ENCODE data around the gene BPIFB3. TPM values are rescaled to one million over a fixed set of nuclear protein-coding genes. Genes with fewer than 3 reads are reported as not detected.

The BPIFB3 gene
- total RNA-seq, 1 experiment from 2014 or later: 0.26 TPM

DNA sequence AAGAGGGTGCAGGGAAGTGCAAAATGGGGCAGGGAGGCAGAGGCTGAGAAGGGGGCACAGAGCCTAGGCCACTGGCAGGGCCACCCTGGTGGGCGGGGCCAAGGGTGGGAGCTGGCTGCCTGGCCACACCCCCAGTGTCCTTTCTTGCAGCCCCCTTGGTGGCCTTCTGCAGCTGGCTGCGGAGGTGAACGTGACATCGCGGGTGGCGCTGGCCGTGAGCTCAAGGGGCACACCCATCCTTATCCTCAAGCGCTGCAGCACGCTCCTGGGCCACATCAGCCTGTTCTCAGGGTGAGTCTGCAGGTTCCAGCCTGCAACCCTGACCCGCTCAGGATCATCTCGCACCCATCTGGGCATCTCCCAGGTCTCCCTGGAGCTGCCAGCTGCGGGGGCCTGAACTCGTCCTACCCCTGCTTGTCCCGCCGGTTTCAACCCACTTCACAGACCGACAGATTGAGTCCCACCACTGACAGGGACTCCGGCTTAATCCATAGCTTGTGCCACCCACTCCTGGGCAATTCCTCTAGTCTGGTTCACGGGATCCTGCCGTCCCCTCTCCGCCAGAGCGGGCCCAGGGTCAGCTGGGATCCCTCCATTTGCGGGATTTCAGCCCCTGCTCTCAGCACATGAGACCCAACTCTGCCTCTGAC, 6.2 kb downstream of the BPIFB3 start:
- H3K27ac ChIP-seq: no peak overlapping the region
- H3K4me1 ChIP-seq: peaks cover 34% of the 10 kb centered on the region
- H3K9me3 ChIP-seq (replicated peaks): no peaks in the 10 kb centered on the region
- H3K27me3 ChIP-seq: no peaks in the 10 kb centered on the region
- H3K4me3 ChIP-seq: no peak overlapping the region
- no peaks in the 10 kb centered on the region for H3K36me3 ChIP-seq
- no peak for DNase-seq

DNA sequence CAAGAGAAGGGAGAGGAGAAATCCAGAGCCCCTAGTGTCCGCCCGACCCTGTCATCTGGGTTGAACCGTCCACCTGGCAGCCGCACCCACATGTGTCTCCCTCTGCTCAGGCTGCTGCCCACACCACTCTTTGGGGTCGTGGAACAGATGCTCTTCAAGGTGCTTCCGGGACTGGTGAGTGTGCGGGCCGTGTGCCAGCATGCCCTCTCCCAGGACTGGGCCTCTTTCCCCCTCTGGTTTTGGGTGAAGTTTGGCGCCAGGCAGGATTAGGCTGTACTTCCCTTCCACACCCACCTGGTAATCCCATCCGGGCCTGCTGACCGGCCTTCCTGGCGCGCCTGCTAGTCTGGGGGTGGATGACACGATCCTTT, 7.9 kb downstream of the BPIFB3 start:
- Histone ChIP-seq H3K9me3 (replicated peaks) (no peaks in the 10 kb centered on the region), H3K27me3 (no peaks in the 10 kb centered on the region), H3K36me3 (no peaks in the 10 kb centered on the region), H3K27ac (peak overlapping the region; percentile 76), H3K4me3 (0 out of 2 replicates have a peak overlapping the region, but pooled peaks have one; percentile 1), H3K4me1 (peaks cover 30% of the 10 kb centered on the region)
- DNase-seq: peak; percentile 82 to 87

GRCh38 chr20:33062105-33062824, 8.6 kb downstream of the BPIFB3 start:
- H3K27me3 ChIP-seq: no peaks in the 10 kb centered on the region
- DNase-seq: peak in 1 of 2 experiments; percentile 38
- no peak overlapping the region for H3K4me3 ChIP-seq
- no peaks in the 10 kb centered on the region for H3K9me3 ChIP-seq (replicated peaks)
- peak overlapping the region; percentile 76 for H3K27ac ChIP-seq
- H3K4me1 ChIP-seq: peaks cover 30% of the 10 kb centered on the region
- H3K36me3 ChIP-seq: no peaks in the 10 kb centered on the region

DNA sequence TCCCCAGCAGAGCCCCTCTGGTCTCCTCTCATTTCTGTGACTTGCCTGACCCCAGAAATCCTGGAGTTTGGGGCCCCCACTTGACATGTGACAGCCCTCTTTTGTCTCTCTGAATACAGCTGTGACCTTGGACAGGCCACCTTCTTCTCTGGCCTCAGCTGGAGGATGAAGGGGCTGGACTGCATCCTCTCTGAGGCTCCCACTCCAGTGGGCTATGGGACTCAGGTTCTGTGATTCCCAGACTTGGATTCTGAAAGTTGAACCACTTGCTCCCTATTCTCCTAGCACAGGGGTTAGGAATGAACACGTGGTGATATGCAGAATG, 9.1 kb downstream of the BPIFB3 start:
- Histone ChIP-seq H3K4me1 (peaks cover 30% of the 10 kb centered on the region), H3K36me3 (no peaks in the 10 kb centered on the region), H3K27me3 (no peaks in the 10 kb centered on the region)

DNA sequence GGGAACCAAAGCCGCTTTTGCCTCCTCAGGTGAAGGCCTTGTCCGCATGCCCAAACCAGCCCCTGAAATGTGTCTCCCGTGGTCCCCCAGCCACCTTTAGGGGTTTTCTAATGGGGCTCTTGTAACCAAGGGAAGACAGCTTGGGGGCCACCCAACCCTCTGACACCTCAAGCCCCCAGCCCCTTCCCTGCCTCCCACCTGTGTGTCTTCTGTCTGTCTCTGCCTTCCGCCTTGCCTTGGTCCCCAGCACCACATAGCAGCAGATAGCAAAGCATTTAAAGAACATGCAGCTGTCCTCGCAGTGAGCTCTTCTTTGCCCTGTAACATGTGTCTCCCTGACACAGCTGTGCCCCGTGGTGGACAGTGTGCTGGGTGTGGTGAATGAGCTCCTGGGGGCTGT, 9.6 kb downstream of the BPIFB3 start:
- no peak overlapping the region for H3K4me3 ChIP-seq
- no peaks in the 10 kb centered on the region for H3K27me3 ChIP-seq
- H3K4me1 ChIP-seq: peaks cover 30% of the 10 kb centered on the region
- no peaks in the 10 kb centered on the region for H3K9me3 ChIP-seq (replicated peaks)
- H3K27ac ChIP-seq: peak overlapping the region; percentile 76; the same call in 1 of the 2 replicates
- H3K36me3 ChIP-seq: no peaks in the 10 kb centered on the region
- DNase-seq: peak; percentile 40 to 58

More for the DNA sequence above, 9.1 kb downstream of the BPIFB3 start:
- H3K27ac ChIP-seq: peak overlapping the region; percentile 76; the same call in 1 of the 2 replicates
- DNase-seq: no peak
- H3K9me3 ChIP-seq (replicated peaks): no peaks in the 10 kb centered on the region
- H3K4me3 ChIP-seq: no peak overlapping the region

GRCh38 chr20:33064572-33065287, 11.0 kb downstream of the BPIFB3 start:
- Histone ChIP-seq H3K4me3 (no peak overlapping the region), H3K9me3 (replicated peaks) (no peaks in the 10 kb centered on the region), H3K4me1 (peaks cover 30% of the 10 kb centered on the region), H3K36me3 (no peaks in the 10 kb centered on the region), H3K27me3 (no peaks in the 10 kb centered on the region), H3K27ac (no peak overlapping the region)
- no peak for DNase-seq

GRCh38 chr20:33065785-33066184, 12.1 kb downstream of the BPIFB3 start:
- Histone ChIP-seq H3K9me3 (replicated peaks) (no peaks in the 10 kb centered on the region), H3K27me3 (no peaks in the 10 kb centered on the region), H3K36me3 (no peaks in the 10 kb centered on the region), H3K4me1 (peaks cover 29% of the 10 kb centered on the region), H3K27ac (no peak overlapping the region), H3K4me3 (no peak overlapping the region)
- DNase-seq: no peak

GRCh38 chr20:33067806-33068205, 14.1 kb downstream of the BPIFB3 start:
- no peaks in the 10 kb centered on the region for H3K27me3 ChIP-seq
- no peak for DNase-seq
- H3K4me3 ChIP-seq: no peak overlapping the region
- H3K36me3 ChIP-seq: no peaks in the 10 kb centered on the region
- H3K9me3 ChIP-seq (replicated peaks): 0 out of 2 replicates have a peak, but pooled peaks cover 2% of the 10 kb centered on the region
- peaks cover 11% of the 10 kb centered on the region for H3K4me1 ChIP-seq
- no peak overlapping the region for H3K27ac ChIP-seq

- Histone ChIP-seq H3K36me3 (no peaks in the 10 kb centered on the region), H3K27me3 (no peaks in the 10 kb centered on the region), H3K4me3 (no peak overlapping the region), H3K4me1 (peaks cover 5% of the 10 kb centered on the region), H3K9me3 (replicated peaks) (0 out of 2 replicates have a peak, but pooled peaks cover 3% of the 10 kb centered on the region), H3K27ac (no peak overlapping the region)
- no peak for DNase-seq
Measured at GRCh38 chr20:33068251-33068939, 14.7 kb downstream of the BPIFB3 start.

- H3K4me3 ChIP-seq: no peak overlapping the region
- no peak overlapping the region for H3K27ac ChIP-seq
- H3K27me3 ChIP-seq: no peaks in the 10 kb centered on the region
- DNase-seq: no peak
- H3K36me3 ChIP-seq: no peaks in the 10 kb centered on the region
- H3K4me1 ChIP-seq: peaks cover 3% of the 10 kb centered on the region
- 0 out of 2 replicates have a peak, but pooled peaks cover 3% of the 10 kb centered on the region for H3K9me3 ChIP-seq (replicated peaks)
Measured at GRCh38 chr20:33069673-33070072, 16.0 kb downstream of the BPIFB3 start.

DNA sequence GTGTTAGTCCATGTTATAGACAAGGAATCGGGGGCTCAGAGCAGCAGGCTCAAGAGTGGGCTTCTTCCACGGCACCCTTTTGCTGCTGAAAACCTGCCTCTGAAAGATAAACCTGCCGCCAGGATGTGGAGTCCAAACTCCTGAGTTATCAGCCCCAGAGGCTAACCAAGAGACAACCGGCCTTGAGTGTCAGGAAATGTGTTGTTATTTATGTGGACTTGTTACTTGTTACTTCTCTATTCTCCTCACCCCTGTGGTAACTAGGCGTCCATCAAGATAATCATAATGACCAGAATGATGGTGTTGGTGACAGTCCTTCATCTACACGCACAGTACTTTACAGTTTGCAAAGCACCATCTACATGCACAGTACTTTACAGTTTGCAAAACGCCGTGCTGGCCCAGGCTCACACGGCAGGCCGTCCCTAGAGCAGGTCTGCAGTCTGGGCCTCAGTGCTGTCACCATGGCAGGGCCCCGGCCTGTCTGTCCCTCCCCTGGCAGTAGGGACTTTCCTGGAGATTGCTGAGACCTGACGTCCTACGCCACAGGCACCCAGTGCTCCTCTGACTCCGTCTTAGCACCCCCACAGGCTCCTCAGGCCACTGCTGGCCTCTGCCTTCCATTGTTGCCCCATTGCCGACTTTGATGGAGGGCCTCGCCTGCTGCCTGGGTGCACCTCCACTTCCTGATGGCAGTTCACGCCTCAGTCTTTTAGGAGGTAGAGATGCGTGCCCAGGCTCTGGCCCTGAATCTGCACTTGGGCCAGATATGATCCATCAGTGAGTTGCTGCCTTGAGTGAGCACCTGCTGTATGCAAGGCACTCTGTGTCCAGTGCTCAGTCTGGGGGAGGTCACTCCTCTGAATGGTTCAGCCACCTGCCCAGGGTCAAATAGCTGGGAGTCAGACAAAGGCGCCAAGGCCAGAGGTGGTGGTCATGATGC, 16.7 kb downstream of the BPIFB3 start:
- Histone ChIP-seq H3K4me1 (peaks cover 10% of the 10 kb centered on the region), H3K27ac (no peak overlapping the region), H3K36me3 (no peaks in the 10 kb centered on the region), H3K27me3 (no peaks in the 10 kb centered on the region), H3K9me3 (replicated peaks) (0 out of 2 replicates have a peak, but pooled peaks cover 3% of the 10 kb centered on the region), H3K4me3 (no peak overlapping the region)
- DNase-seq: no peak

- H3K4me1 ChIP-seq: peaks cover 18% of the 10 kb centered on the region
- no peaks in the 10 kb centered on the region for H3K36me3 ChIP-seq
- H3K4me3 ChIP-seq: no peak overlapping the region
- no peaks in the 10 kb centered on the region for H3K27me3 ChIP-seq
- no peak overlapping the region for H3K27ac ChIP-seq
- H3K9me3 ChIP-seq (replicated peaks): 0 out of 2 replicates have a peak, but pooled peaks cover 3% of the 10 kb centered on the region
- no peak for DNase-seq
Measured at GRCh38 chr20:33071198-33071597, 17.5 kb downstream of the BPIFB3 start.

DNA sequence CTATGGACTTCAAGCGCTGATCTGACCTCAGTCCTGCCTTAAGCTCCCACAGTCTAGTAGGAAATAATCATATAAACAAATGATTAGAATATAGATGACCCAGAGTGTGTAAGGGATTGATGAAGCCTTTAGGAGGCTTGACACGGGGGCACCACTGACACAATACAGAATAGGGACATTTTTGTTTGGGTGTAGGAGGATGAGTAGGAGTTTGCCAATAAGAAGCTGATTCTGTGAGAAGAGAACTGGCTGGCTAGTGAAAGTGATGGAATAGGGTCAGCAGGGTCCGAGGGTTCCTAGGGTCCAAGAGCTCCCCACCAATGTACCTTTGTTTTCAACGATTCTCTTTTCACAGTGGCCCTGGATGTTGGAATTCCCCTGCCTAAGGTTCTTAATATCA, 18.7 kb downstream of the BPIFB3 start:
- Histone ChIP-seq H3K27ac (no peak overlapping the region), H3K27me3 (no peaks in the 10 kb centered on the region), H3K9me3 (replicated peaks) (0 out of 2 replicates have a peak, but pooled peaks cover 3% of the 10 kb centered on the region), H3K4me3 (no peak overlapping the region), H3K4me1 (peaks cover 25% of the 10 kb centered on the region), H3K36me3 (no peaks in the 10 kb centered on the region)
- no peak for DNase-seq

GRCh38 chr20:33072813-33073212, 19.1 kb downstream of the BPIFB3 start:
- Histone ChIP-seq H3K9me3 (replicated peaks) (0 out of 2 replicates have a peak, but pooled peaks cover 3% of the 10 kb centered on the region), H3K27ac (no peak overlapping the region), H3K4me3 (no peak overlapping the region), H3K36me3 (no peaks in the 10 kb centered on the region), H3K4me1 (peaks cover 25% of the 10 kb centered on the region), H3K27me3 (no peaks in the 10 kb centered on the region)
- no peak for DNase-seq

All from SJCRH30 (cell line).